ENCODE data around the gene C1GALT1. TPM values are rescaled to one million over a fixed set of nuclear protein-coding genes. Genes with fewer than 3 reads are reported as not detected.

C1GALT1 gene
- total and polyA plus RNA-seq, 2 donors (not counting 3 experiments of a cell fraction or from before 2014, with no cell fraction given), result 18.3 to 31.1 TPM

DNA sequence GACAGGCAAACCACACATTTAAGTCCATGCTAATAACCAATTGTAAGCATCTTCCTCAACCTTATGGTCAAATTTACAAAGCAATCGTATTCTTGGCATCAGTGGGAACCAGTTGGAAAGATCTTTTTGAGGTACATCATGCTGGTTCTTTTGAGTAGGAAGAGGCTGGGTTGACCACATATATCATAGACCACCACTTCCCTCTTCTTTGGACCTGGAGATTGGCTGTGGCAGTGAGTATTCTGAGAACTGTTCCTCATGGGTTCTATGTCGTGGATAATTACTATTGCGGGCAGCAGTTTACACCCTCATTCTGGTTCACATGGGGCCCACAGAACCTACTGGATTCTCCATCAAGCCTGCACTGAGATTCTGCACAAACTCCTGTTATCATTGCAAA, 35.5 kb upstream of the C1GALT1 start:
- FAIRE-seq (no peak), DNase-seq (ENCODE audit: low read depth, low spot score) (no peak)
- Histone ChIP-seq H3K9ac (replicated peaks; ENCODE audit: extremely low read depth, insufficient read depth, low read length) (no peak overlapping the region), H3K4me3 (replicated peaks in 1 of 3; ENCODE audit: insufficient read depth in 1 of 3, low read depth in 1 of 3, low read length in 3 of 3) (no peak overlapping the region), H3K27me3 (ENCODE audit: control insufficient read depth in 2 of 2, insufficient read depth in 2 of 2, low read length in 2 of 2) (no peaks in the 10 kb centered on the region), H3K9me3 (replicated peaks; ENCODE audit: control insufficient read depth, insufficient read depth, low read length) (no peaks in the 10 kb centered on the region), H3K4me2 (ENCODE audit: insufficient read depth, low read length) (no peak overlapping the region), H3K36me3 (ENCODE audit: control insufficient read depth in 2 of 2, extremely low read depth in 1 of 2, insufficient read depth in 2 of 2, low read length in 2 of 2) (no peaks in the 10 kb centered on the region), H4K20me1 (replicated peaks; ENCODE audit: control insufficient read depth, extremely low read depth, insufficient read depth, low read length) (no peaks in the 10 kb centered on the region), H3K79me2 (ENCODE audit: control insufficient read depth, insufficient read depth, low read length) (no peaks in the 10 kb centered on the region), H3K4me1 (ENCODE audit: control insufficient read depth, extremely low read depth, insufficient read depth, low read length) (no peaks in the 10 kb centered on the region), H3K9me1 (replicated peaks; ENCODE audit: control insufficient read depth, extremely low read depth, insufficient read depth, low read length) (no peaks in the 10 kb centered on the region), H3K27ac (ENCODE audit: insufficient read depth, low read depth, low read length) (no peak overlapping the region), H2AFZ (ENCODE audit: low read depth, low read length) (no peak overlapping the region)
- dilution Hi-C loops (cut with MboI; ENCODE audit: extremely low pct_ligation_motif_present, low sequenced_read_pairs) (no loop called here), intact Hi-C loops (cut with micrococcal nuclease) (no loop called here)
- TF ChIP-seq, protein P1, sequence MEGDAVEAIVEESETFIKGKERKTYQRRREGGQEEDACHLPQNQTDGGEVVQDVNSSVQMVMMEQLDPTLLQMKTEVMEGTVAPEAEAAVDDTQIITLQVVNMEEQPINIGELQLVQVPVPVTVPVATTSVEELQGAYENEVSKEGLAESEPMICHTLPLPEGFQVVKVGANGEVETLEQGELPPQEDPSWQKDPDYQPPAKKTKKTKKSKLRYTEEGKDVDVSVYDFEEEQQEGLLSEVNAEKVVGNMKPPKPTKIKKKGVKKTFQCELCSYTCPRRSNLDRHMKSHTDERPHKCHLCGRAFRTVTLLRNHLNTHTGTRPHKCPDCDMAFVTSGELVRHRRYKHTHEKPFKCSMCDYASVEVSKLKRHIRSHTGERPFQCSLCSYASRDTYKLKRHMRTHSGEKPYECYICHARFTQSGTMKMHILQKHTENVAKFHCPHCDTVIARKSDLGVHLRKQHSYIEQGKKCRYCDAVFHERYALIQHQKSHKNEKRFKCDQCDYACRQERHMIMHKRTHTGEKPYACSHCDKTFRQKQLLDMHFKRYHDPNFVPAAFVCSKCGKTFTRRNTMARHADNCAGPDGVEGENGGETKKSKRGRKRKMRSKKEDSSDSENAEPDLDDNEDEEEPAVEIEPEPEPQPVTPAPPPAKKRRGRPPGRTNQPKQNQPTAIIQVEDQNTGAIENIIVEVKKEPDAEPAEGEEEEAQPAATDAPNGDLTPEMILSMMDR (IDR thresholded peaks at IDR 0.05; ENCODE audit: extremely low read depth in 1 of 2, insufficient read depth in 1 of 2, low read depth in 1 of 2, low read length in 2 of 2), result no peak
- TF ChIP-seq GATA2 (IDR thresholded peaks at IDR 0.05; ENCODE audit: insufficient read depth, insufficient read length, low read depth, low read length) (no peak), FOS (IDR thresholded peaks at IDR 0.05; ENCODE audit: borderline replicate concordance, insufficient read depth, low read length) (no peak), POLR2A (IDR thresholded peaks at IDR 0.05; ENCODE audit: low read depth, low read length) (no peak), POLR2AphosphoS5 (IDR thresholded peaks at IDR 0.05; ENCODE audit: insufficient read depth, low read depth, low read length) (no peak), EZH2 (IDR thresholded peaks at IDR 0.05; ENCODE audit: borderline replicate concordance, low read depth, low read length, severe bottlenecking) (no peak), JUN (IDR thresholded peaks at IDR 0.05; ENCODE audit: borderline replicate concordance, insufficient read depth, insufficient read length, low read depth) (no peak), MYC (IDR thresholded peaks at IDR 0.05; ENCODE audit: low read depth, low read length) (no peak)
- TF ChIP-seq, protein P2, sequence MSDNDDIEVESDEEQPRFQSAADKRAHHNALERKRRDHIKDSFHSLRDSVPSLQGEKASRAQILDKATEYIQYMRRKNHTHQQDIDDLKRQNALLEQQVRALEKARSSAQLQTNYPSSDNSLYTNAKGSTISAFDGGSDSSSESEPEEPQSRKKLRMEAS (IDR thresholded peaks at IDR 0.05; ENCODE audit: insufficient read depth, insufficient read length), result no peak
- POLR2A ChIA-PET, result no interaction called here
- CTCF ChIA-PET, result interaction anchor here (1.2 kb wide), 1 partner anchor 17 kb away, joined by 5 read pairs; no protein-coding TSS in a partner anchor
- BruUV-seq (replicated peaks), result no TSS peak

Measured in endothelial cell of umbilical vein (primary cell).